GM18867 (cell line): ENCODE data around the gene IFT81.
"Not testable (repeated sequence)": the region's sequence is repeated elsewhere in the genome, so short reads cannot be mapped to it uniquely, and the experiment has no call there.

Source experiments
- ATAC-seq: cut with Tn5 transposase; IDR thresholded peaks from one replicate; pipeline ENCODE4 v1.9.1; 2021; ENCODE audit warnings: mild to moderate bottlenecking, moderate library complexity; ENCODE audit not compliant: unreplicated experiment

Gene IFT81

DNA sequence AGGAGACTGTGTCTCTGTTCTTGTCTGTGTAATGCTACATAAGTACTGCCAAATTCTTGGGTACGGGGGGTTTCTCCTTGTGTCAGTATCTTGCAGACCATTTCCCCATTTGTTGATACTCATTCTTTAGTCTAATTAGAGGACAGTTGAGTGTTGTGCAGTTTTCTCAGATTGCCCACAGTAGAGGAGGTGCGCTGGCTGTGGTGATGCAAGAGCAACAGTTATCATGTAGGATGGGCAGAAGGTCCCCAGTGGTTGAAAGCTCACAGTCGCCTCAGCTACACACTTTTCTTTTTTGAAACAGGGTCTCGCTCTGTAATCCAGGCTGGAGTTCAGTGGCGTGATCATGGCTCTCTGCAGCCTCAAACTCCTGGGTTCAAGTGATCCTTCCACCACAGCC is 119.1 kb downstream of the IFT81 start:
- no peak for ATAC-seq

DNA sequence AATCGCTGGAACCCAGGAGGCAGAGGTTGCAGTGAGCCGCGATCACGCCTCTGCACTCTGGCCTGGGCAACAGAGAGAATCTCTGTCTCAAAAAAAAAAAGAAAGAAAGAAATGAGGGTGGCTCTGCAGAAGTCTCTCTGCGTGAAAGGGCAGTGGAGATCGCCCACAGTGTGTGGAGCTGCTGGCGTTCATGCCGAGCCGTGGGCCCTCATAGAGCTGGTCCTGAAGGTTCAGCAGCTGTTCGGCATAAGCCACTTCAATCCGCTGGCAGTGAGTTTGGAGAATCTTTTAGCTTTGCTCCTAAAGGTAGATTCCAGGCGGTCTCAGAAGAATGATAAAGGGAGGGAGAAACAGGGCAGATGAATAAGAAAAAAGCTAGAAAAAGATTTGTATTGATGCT is 120.2 kb downstream of the IFT81 start:
- no peak for ATAC-seq

DNA sequence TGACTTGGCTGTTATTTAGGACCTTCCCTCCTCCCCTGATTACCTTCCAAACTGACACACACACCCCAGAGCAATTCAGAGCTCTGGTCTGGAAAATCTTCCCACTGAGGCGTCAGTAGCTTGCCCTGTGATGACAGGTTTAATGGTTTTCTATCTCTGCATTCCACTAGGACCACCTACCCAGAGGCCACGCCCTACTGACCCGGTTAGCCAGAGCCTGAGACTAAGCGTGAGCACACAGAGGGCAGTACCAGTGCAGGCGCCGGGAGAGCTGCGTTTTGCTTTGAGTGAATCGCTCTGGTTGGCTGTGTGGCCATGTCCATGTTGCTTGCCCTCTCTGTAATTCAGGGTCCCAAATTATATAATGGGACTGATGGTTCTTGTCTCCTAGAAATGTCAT is 120.7 kb downstream of the IFT81 start:
- no peak for ATAC-seq

DNA sequence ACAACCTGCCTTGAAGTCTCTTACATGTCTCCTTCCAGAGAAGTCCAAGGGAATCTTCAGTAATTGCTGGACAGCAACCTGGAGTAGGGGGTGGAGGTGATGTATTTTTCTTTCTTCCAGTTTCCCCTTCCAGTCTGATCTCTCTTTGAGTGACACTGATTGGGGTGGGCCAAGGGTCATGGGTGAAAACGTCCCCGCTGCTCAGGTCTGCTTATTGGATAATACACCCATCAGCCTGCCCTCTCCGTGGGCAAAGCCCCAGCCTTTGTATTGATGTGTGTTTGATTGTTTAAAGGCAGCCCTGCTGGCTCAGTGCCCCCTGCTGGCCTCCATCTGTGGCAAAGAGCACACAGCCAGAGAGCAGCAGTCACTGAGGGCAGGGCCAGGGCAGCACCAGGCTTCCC is 121.2 kb downstream of the IFT81 start:
- ATAC-seq, result peak; percentile 63

DNA sequence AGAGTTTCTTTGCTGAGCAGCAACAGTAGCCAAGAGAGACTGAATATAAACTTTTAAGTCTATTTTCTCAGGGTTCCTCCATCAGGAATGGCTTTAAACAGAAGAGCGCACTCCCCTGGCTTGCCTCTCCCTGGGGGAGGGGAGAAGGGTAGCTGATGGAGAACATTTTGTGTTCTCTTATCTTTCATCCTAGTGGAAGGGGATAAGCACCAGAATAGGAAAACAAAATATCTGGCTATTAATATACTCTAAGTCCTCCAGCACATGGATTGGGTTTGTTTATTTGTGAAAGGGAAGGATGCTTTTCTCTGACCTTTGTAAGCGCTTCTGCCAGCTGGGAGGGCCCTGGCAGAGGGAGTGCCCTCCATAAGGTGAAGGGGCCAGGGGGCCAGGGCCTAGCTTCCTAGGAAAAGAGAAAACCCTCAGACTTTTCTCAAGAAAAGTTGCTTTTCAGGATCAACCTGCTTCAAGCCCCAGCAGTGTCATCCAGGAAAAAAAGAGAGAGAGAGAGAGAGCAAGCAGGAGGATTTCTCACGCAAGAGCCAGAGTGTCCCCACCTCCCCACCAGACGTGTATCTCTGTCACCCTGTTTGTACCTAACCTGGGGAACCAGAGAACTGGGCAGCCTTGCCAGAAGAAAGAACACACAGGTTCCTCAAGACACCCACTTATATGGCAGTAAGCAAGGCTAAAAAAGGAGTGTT is 122.6 kb downstream of the IFT81 start:
- ATAC-seq, result no peak

DNA sequence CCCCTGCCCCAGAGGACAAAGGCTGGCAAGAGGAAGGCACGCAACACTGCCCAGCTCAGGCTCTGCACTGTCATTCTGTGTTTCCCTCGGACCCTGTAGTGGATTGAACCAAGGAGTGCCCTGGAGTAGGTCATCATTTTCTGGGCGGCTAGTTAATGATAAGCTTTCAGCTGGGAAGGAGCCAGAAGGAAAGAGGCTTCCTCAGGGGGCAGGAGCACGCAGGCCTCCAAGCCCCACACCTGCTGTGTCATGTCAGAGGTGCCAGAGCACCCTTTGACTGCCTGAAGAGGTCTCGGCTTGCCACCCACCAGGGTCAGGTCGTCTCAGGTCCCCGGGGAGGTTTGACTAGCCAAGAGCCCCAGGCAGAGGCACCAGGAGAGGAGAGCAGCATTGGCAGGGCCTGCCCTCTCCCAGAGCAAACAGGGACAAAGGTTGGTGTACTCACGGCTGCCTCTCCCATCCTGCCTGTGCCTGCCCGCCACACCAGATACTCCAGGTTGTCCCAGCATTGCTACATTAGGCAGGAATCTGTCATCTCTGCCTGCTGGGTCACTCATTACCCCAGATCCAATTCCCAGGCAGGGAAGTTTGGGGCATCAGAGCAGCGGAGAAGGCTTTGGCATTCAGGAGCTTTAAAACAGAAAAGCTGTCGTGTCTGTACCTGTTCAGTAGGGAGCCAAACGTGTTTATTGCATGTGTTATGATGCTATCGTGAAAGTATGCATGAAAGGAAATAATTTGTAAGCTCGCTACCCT is 123.4 kb downstream of the IFT81 start:
- no peak for ATAC-seq

DNA sequence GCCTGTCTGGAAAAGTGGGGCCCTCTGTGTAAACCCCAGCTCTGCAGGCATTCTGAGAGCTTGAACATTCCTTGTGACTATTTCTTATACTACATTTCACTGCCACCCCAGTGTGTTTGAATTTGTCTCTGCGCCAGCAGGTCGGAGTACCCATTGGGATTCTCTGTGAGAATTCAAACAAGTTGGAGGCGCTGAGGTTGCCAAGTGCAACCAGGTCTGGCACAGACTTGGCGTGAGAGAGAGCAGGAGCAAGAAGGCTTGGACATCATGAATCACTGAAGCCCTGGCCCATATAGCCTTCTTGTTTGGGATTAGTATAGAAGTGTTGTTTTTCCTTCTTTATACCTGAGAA is 123.9 kb downstream of the IFT81 start:
- no peak for ATAC-seq

DNA sequence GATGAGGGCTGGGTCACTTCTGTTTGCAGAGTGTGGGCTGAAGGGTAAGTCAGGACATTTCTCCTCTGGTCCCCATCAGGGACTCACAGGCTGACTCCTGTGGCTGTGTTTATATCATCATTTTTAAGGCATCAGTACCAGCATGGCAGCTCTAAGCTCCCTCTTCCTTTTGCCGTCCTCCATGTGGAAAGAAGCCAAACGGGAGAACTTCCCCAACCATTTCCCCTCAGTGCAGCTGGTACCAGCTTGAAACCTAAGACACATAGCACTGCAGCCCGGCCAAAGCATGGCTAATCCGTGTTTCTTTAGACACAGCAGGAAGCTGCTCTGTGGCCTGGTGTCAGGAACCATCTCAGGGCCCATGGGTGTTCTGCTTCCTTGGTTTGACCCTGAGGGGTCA is 124.9 kb downstream of the IFT81 start:
- no peak for ATAC-seq

DNA sequence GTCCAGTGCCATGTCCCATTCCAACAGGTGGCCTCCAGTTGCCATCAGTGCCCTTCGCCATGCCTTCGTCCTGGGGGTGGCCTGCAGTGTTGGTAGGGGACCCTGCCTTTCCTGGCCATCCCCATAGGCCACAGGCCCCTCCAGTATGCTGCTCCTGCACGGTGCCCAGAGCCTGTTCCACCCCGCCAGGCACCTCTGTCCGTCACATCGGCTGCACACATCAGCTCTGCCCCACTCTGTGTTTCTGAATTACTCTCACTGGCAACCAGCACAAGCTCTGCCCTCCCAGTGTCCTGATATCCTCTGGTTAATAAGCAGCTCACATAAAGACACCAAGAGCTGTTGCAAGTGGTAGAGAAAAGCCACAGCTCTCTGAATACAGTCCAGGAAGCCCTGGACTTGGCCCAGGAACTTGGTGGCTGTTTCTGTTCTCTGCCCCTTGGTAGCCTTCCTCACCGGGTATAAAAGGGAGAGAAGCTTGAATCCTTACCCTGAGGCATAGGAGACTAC is 125.6 kb downstream of the IFT81 start:
- no peak for ATAC-seq

DNA sequence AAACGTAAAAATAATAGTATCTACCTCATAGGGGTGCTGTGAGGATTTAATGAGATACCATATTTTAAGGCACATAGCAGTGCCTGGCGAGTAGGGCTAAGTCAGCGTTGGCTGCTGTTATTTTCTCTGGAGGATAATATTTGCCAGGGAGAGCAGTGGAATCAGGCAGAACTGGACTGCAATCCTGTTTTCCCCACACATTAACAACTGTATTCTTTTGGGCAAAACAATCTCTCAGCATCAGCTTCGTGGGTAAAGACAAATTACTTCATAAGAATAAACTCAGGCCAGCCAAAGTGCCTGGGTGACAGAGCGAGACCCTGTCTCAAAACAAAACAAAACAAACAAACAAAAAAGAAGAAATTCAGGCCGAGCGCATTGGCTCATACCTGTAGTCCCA is 127.2 kb downstream of the IFT81 start:
- ATAC-seq, result no peak

DNA sequence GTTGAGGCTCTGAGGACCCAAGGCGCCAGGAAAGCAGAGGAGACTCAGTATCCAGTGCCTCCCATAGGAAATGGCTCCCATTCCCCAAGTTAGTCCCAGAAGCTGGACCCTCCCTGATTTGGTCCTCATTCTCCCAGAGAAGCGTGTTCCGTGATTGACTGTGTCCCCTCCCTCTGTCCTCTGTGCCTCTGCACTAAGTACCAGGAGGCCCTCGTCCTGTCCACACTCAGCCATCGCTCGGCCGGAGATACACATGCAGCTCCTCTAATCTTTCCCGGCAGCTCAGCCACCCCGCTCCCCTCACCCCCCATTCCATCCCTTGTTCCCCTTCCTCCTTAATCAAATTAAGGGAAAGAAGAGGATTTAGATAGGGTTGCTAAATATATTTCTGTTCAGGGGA is 128.6 kb downstream of the IFT81 start:
- ATAC-seq, result no peak

DNA sequence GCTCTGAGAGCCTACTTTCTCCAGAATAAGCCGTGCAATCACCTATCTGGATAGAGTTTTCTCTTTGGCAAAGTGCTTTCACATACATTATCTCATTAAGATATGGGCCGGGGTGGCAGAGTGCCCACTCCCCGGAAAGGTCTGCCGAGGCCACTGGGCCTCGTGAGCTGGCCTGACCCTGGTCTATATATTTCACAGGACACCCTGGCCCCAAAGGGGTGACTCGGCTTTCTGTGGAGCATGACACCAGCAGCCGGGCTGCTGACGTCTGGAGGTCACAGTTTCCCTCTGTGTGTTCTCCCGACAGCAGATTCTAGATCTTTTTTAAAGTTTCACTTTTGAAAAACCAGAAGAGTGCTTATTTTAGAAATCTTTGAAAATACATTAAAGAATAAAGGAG is 129.0 kb downstream of the IFT81 start:
- no peak for ATAC-seq

DNA sequence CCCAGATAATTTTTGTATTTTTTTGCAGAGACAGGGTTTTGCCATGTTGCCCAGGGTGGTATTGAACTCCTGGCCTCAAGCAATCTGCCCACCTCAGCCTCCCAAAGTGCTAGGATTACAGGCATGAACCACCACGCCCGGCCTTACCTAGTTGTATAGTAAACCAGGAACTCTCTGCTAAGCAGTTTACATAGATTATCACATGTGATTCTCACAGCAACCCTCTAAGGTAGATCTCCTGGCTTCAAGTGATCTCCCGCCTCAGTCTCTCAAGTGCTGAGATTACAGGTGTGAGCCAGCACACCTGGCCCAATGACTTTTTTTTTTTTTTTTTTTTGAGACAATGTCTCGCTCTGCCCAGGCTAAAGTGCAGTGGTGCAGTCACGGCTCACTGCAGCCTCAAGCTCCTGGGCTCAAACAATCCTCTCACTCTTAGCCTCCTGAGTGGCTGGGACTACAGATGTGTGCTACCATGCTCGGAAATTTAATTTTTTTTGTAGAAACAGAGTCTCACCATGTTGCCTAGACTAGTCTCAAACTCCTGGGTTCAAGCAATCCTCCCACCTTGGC is 130.9 kb downstream of the IFT81 start:
- no peak for ATAC-seq

DNA sequence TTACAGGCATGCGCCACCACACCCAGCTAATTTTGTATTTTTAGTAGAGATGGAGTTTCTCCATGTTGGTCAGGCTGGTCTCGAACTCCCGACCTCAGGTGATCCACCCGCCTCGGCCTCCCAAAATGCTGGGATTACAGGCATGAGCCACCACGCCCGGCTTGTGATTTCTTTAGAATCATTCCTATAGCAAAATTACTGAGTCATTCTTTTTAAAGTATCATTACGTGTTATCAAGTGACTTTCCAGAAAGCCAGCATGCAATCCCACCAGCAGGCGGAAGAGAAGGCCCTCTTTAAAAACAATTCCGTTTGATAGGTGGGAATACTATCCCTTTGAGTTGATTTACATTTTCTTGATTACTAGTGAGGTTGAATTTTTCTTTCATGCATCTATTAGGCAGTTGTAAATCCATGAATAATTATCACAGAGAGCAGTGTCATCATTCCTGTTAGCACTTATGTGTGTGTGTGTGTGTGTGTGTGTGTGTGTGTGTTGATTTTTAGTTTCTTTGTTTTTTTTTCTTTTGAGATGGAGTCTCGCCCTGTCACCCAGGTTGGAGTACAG is 131.8 kb downstream of the IFT81 start:
- not testable (repeated sequence) for ATAC-seq

DNA sequence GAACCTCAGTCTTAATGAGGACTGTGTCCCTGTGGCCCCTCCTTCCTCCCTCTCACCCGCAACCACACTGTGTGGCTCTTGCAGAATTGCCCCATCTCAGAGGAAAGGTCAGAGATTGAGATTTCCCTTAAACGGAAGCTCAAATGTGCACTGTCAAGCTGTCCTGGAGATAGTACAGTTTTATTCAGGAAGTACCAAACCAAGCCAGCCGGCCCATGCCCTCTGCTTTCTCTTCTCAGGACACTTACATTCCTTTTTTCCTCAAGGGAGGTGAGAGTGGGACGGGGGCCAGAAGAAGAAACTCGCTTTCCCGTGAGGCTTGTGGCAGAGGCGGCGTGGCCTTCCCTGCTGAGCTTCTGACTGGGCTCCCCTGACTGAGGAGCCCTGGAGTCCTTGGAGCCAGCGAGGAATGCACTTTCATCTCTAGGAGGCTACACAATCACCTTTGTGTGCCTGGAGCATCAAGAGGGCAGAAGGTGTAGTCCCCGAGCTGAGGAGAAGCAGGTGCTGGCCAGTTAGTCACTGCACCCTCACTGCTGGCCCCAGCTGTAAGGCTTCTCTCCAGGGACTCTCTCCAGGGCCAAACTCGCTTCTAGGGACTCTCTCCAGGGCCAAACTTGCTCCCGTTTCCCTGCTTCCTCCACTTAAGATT is 132.7 kb downstream of the IFT81 start:
- ATAC-seq, result no peak

DNA sequence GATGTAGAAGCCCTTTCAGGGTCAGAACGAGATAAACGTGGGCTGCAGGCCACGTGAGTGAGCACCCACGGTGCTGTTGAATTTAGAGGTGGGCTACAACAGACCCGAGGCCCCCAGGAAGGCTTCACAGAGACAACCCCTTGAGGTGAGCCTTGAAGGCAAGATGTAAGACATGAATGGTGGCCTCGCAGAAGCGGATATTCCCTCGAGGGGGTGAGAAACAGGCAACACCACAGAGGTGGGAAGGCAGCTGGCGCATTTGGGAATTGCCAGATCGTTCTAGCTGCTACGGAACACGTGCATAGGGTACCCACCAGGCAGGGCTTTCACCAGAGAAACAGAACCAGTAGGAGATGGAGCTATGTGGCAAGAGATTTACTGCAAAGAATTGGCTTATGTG is 134.3 kb downstream of the IFT81 start:
- ATAC-seq, result no peak

DNA sequence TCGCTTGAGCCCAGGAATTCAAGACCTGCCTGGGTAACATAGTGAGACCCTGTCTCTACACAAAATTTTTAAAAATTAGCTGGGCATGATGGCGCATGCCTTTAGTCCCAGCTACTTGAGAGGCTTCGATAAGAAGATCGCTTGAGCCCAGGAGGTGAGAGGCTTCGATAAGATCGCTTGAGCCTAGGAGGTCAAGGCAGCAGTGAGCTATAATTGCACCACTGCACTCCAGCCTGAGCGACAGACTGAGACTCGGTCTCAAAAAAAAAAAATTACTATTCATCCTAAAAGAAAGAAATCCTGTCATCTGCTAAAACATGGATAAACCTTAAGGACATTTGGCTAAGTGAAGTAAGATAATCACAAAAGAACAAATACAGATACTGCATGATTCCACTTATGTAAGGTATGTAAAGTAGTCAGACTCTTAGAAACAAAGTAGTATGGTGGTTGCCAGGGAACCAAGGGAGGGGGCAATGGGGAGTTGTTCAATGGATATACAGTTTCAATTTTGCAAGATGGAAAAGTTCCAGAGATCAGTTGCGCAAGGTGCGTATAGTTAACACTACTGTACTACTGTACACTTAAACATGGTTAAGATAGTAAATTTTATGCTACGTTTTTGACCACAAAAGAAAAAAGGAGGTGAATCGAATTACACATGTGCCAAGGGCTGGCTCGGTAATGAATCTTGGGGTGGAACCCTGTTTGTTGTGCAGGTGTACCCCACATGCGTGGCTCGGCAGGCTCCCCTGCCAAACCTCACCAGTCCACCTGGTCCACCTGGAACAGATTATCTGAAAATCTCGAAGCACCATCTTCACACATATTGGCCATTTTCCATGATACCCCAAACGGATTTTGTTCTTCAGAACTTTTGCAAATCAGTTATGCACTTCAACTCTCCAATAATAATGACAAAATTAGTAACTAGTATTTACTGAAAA is 138.6 kb downstream of the IFT81 start:
- ATAC-seq, result no peak

DNA sequence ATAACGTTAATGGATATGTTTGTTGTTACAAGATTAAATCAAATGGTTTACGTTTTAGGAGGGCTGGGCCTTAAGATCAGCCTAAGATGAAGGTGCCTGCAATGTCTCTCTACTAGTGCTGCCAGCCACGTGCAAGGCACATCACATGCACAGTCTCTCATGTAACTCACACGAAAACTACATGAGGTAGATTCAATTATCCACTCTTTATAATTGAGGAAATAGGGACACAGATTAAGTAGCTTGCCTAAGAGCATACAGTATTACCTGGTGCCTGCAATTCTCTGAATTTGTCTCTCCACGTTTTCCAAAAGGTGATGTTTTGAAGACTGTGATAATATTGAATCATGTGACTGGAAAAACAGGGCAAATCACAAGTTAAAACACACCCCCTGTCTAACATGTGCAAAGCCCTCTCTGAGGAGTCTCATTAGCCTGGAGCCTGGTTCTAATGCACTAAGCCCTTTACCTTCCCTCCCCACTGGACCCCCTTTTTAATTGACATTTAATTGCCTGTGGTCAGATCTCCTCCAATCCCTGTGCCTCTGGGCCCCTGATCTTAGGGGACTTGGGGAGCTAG is 142.3 kb downstream of the IFT81 start:
- no peak for ATAC-seq

DNA sequence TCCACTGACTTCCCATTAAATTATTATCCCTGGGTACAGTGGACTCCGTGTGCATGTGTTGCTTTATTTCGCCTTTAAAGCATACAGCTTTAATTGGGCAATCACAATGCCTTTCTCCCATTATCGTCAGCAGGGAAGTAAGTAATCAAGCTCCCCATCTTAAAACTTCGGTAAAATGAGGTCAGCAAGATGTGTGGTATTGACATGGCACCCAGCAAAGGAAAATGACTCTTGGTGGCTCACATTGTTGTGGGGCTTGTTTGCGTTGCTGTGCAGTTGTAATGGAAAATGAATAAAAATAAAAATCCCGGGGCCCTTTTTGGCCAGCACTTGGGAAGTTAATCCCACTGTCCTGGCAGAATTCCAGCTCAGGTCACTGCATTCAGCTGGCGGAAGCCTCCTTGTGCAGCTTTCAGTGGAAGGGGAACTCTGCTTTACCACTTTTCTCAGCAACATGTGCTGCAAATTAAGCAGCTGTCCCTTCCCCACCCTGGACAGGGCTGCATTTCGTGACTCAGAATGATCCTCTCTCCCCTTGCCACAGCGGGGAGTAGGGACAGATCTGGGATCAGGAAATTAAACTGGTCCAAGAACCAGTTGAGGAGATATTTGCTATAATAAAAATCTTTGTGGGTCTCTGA is 142.9 kb downstream of the IFT81 start:
- ATAC-seq, result no peak
